Esophagus squamous epithelium (tissue), 5 donors: ENCODE measurements around the gene SRP54. TPM values are rescaled to one million over a fixed set of nuclear protein-coding genes. Genes with fewer than 3 reads are reported as not detected.
A peak's percentile ranks its signal among the peaks of the same experiment; 100 is the strongest.

Experiments
- DNase-seq: peaks from one replicate; lab custom pipeline; 2025; lab: John Stamatoyannopoulos, UW
- H3K27ac ChIP-seq, 4 donors: fragments of 200-600 bp; sonication (generic); one replicate each; pipeline ENCODE4 v1.5.1; 2016 to 2019; ENCODE audit warnings: mild to moderate bottlenecking in 1 of 4
- H3K27me3 ChIP-seq, 4 donors: fragments of 200-600 bp; sonication (generic); 1 replicate in 3 of 4; 2 replicates in 1 of 4; pipeline versions ENCODE4 v1.5.1 to v1.6.0; 2017 to 2021; ENCODE audit warnings: antibody characterized with exemption in 1 of 4
- H3K36me3 ChIP-seq, 3 donors: fragments of 200-600 bp; sonication (generic); one replicate each; pipeline ENCODE4 v1.5.1; 2016 to 2019
- H3K4me1 ChIP-seq, 3 donors: fragments of 200-600 bp; sonication (generic); one replicate each; pipeline ENCODE4 v1.5.1; 2017 to 2019
- H3K4me3 ChIP-seq, 4 donors: fragments of 200-600 bp; sonication (generic); 1 replicate in 3 of 4; 2 replicates in 1 of 4; pipeline ENCODE4 v1.5.1; 2016 to 2019; ENCODE audit warnings: mild to moderate bottlenecking in 2 of 4, moderate library complexity in 1 of 4
- H3K9me3 ChIP-seq, 3 donors: fragments of 200-600 bp; sonication (generic); one replicate each; pipeline ENCODE4 v1.5.1; 2016 to 2019
- CTCF ChIP-seq, 6 experiments: fragments of 450-650 bp in 4 of 6; fragments of 200-600 bp in 2 of 6; sonication (generic) in 2 of 6; IDR thresholded peaks; one replicate each; pipeline ENCODE4 v1.5.1; 2016 to 2019; ENCODE audit warnings: antibody characterized with exemption in 6 of 6, mild to moderate bottlenecking in 4 of 6, moderate library complexity in 4 of 6
- POLR2A ChIP-seq, 4 donors: fragments of 450-650 bp; IDR thresholded peaks; one replicate each; pipeline ENCODE4 v1.6.1; 2017; ENCODE audit warnings: antibody characterized with exemption in 4 of 4, mild to moderate bottlenecking in 4 of 4, moderate library complexity in 3 of 4
- WGBS, 2 donors: methylation state at CpG; one replicate each; pipeline ENCODE4 v1.1.5; 2018; 5-methylcytosine and 5-hydroxymethylcytosine counted together
- intact Hi-C: fragments of 100-400 bp; cut with DNase I; formaldehyde crosslinking; loops from one replicate; pipeline ENCODE4 v1.15.0; 2022
- total RNA-seq, 4 donors: library from RNA; depleted of rRNA; stranded (reverse); fragments of >200 nt; gene quantifications; one replicate each; pipeline ENCODE4 v1.1.0, GENCODE V29; 2016
- donor health status: DM: yes; HTN: yes; CAD: no.

The SRP54 gene
- 10 to 100 TPM; 46.2 to 53.0 (median 49.6) TPM for total RNA-seq

- peak within 1 kb of the TSS; percentile 68 to 90 (median 84) for H3K4me3 ChIP-seq
- TF ChIP-seq POLR2A (IDR thresholded peaks at IDR 0.05), result peak in 3 of 4 donors; percentile 87 to 96 (median 95)
- TF ChIP-seq CTCF (IDR thresholded peaks at IDR 0.05), result peak in 5 of 6 experiments; percentile 1 to 51 (median 38)
- 0% methylated on average over 24 to 32 of the region's 45 CpGs for WGBS, 2 donors
- DNase-seq, result peak; percentile 94
- H3K27ac ChIP-seq, result peak within 1 kb of the TSS; percentile 93 to 97 (median 96)
- no peaks in the 10 kb centered on the region for H3K9me3 ChIP-seq
- intact Hi-C loops, result loop anchor here (5.0 kb wide), 1 partner anchor 65 kb away; the partner anchor contains the start of gene FAM177A1
- H3K36me3 ChIP-seq, result no peaks in the 10 kb centered on the region
- H3K27me3 ChIP-seq, result no peaks in the 10 kb centered on the region
- peaks cover 4 to 60% (median 21%) of the 10 kb centered on the region in 3 donors for H3K4me1 ChIP-seq
Observed at GRCh38 chr14:34982421-34983147, at the start of gene SRP54. SRP54 (plus strand) TSS chr14:34982992; CDS start chr14:34996710, 13,718 bp downstream.

- Histone ChIP-seq H3K27me3 (no peaks in the 10 kb centered on the region), H3K9me3 (no peaks in the 10 kb centered on the region), H3K36me3 (no peaks in the 10 kb centered on the region), H3K27ac (no peak overlapping the region), H3K4me3 (no peak overlapping the region), H3K4me1 (peaks cover 0 to 14% (median 3%) of the 10 kb centered on the region in 3 donors)
- 63 to 71% methylated on average over 2 of the region's 2 CpGs for WGBS, 2 donors
- TF ChIP-seq CTCF (IDR thresholded peaks at IDR 0.05), result no peak
- no peak for TF ChIP-seq POLR2A (IDR thresholded peaks at IDR 0.05)
- intact Hi-C loops, result no loop called here
- DNase-seq, result no peak
Observed at GRCh38 chr14:34933301-34933700, 49.5 kb upstream of the SRP54 start.

GRCh38 chr14:34935488-34935887, 47.3 kb upstream of the SRP54 start:
- Histone ChIP-seq H3K27me3 (no peaks in the 10 kb centered on the region), H3K27ac (no peak overlapping the region), H3K36me3 (no peaks in the 10 kb centered on the region), H3K4me1 (peaks cover 0 to 14% (median 3%) of the 10 kb centered on the region in 3 donors), H3K9me3 (no peaks in the 10 kb centered on the region), H3K4me3 (no peak overlapping the region)
- intact Hi-C loops, result no loop called here
- no peak for DNase-seq
- TF ChIP-seq POLR2A (IDR thresholded peaks at IDR 0.05), result no peak
- no peak for TF ChIP-seq CTCF (IDR thresholded peaks at IDR 0.05)
- WGBS, 2 donors, result 78 to 85% methylated on average over 3 to 5 of the region's 5 CpGs

- no peaks in the 10 kb centered on the region for H3K4me1 ChIP-seq
- no peak for DNase-seq
- 67 to 80% methylated on average over 4 to 6 of the region's 6 CpGs for WGBS, 2 donors
- no peak overlapping the region for H3K4me3 ChIP-seq
- no peak overlapping the region for H3K27ac ChIP-seq
- H3K27me3 ChIP-seq, result no peaks in the 10 kb centered on the region
- TF ChIP-seq CTCF (IDR thresholded peaks at IDR 0.05), result no peak
- no peak for TF ChIP-seq POLR2A (IDR thresholded peaks at IDR 0.05)
- no peaks in the 10 kb centered on the region for H3K36me3 ChIP-seq
- intact Hi-C loops, result no loop called here
- no peaks in the 10 kb centered on the region for H3K9me3 ChIP-seq
Observed at GRCh38 chr14:34937442-34937841, 45.4 kb upstream of the SRP54 start.

- 85 to 94% methylated on average over 2 to 3 of the region's 3 CpGs for WGBS, 2 donors
- Histone ChIP-seq H3K9me3 (no peaks in the 10 kb centered on the region), H3K27me3 (no peaks in the 10 kb centered on the region), H3K27ac (no peak overlapping the region), H3K4me3 (no peak overlapping the region), H3K36me3 (no peaks in the 10 kb centered on the region), H3K4me1 (no peaks in the 10 kb centered on the region)
- no peak for DNase-seq
- TF ChIP-seq POLR2A (IDR thresholded peaks at IDR 0.05), result no peak
- TF ChIP-seq CTCF (IDR thresholded peaks at IDR 0.05), result no peak
- intact Hi-C loops, result no loop called here
Observed at GRCh38 chr14:34937876-34938275, 44.9 kb upstream of the SRP54 start.
